ENCODE measurements around the gene ZNG1B.
"Not testable (repeated sequence)": the region's sequence is repeated elsewhere in the genome, so short reads cannot be mapped to it uniquely, and the experiment has no call there.

DNA sequence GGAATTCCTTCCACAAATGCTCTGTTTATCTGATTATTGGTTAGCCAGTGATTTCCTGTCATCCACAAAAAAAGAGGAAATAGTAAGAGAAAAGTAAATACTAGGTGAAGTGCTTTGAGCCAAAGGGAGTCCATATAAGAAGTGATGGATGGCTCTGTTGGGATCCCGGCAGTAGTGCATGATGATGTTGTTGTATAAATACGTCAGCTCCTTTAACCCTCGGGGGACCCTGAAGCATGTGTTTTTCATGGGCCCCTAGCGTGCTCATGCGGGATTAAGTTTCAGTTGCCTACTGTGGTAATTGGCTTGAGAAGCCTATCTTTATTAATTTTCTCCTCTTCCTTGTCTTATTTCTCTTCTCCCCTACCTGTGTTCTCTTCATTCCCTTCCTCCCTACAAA, 24.7 kb upstream of the ZNG1B start:
- TF ChIP-seq, protein P1, sequence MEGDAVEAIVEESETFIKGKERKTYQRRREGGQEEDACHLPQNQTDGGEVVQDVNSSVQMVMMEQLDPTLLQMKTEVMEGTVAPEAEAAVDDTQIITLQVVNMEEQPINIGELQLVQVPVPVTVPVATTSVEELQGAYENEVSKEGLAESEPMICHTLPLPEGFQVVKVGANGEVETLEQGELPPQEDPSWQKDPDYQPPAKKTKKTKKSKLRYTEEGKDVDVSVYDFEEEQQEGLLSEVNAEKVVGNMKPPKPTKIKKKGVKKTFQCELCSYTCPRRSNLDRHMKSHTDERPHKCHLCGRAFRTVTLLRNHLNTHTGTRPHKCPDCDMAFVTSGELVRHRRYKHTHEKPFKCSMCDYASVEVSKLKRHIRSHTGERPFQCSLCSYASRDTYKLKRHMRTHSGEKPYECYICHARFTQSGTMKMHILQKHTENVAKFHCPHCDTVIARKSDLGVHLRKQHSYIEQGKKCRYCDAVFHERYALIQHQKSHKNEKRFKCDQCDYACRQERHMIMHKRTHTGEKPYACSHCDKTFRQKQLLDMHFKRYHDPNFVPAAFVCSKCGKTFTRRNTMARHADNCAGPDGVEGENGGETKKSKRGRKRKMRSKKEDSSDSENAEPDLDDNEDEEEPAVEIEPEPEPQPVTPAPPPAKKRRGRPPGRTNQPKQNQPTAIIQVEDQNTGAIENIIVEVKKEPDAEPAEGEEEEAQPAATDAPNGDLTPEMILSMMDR (IDR thresholded peaks at IDR 0.05; ENCODE audit: insufficient read depth, low read length, poor library complexity, severe bottlenecking), result not testable (repeated sequence)
- TF ChIP-seq EZH2phosphoT487 (conservative IDR thresholded peaks at IDR 0.05; ENCODE audit: low read length), result not testable (repeated sequence)

Data from SU-DHL-6 (cell line).